HepG2 (cell line): ENCODE results near the gene RFTN1. TPM values are rescaled to one million over a fixed set of nuclear protein-coding genes. Genes with fewer than 3 reads are reported as not detected.

ENCODE experiments used
- ATAC-seq: fragments of 200-7000 bp; cut with Tn5 transposase; 3 replicates; pipeline ENCODE4 v1.9.1; 2020; ENCODE audit warnings: mild to moderate bottlenecking, moderate library complexity
- BruUV-seq: library from RNA; stranded (reverse); fragments of 400-500 nt; replicated peaks from 2 replicates; lab custom pipeline; 2021; lab: Mats Ljungman, UMichigan
- CTCF ChIA-PET: fragments of 300-600 bp; formaldehyde crosslinking; extraction: SDS; loops from one replicate; lab custom pipeline; 2021; ENCODE audit warnings: low total read pairs, inconsistent platforms, low intra/inter-chr PET ratio; lab: Yijun Ruan, JAX
- POLR2A ChIA-PET: fragments of 350-600 bp; sonication (Branson Sonifier 250); formaldehyde crosslinking; loops from one replicate; lab custom pipeline; 2020; ENCODE audit warnings: antibody characterized with exemption, inconsistent platforms; lab: Yijun Ruan, JAX
- DNase-seq: peaks from one replicate; pipeline ENCODE4 v3.0.0-alpha.2; 2015; ENCODE audit warnings: low spot score
- FAIRE-seq: peaks from 3 replicates; lab custom pipeline; 2011; peaks lifted over from hg19 to GRCh38; lab: Jason Lieb, UNC
- H2AFZ ChIP-seq: one replicate; pipeline ENCODE4 v1.6.1; 2011; ENCODE audit warnings: low read length, inconsistent platforms
- H3K27ac ChIP-seq: fragments of 300-600 bp; 3 replicates; pipeline ENCODE4 v1.8.0; 2011; ENCODE audit warnings: mixed run types, mild to moderate bottlenecking, mixed read lengths, low read length, inconsistent platforms; ENCODE audit not compliant: insufficient read depth; ENCODE audit errors: extremely low read length
- H3K27me3 ChIP-seq, 2 experiments: fragments of 200-600 bp in 1 of 2; 2 replicates in 1 of 2; 3 replicates in 1 of 2; pipeline versions ENCODE4 v1.6.0 to v1.8.0; 2011; ENCODE audit warnings: low read length in 2 of 2, mild to moderate bottlenecking in 2 of 2, moderate library complexity in 2 of 2, inconsistent platforms in 1 of 2; ENCODE audit not compliant: insufficient read depth in 2 of 2, control insufficient read depth in 1 of 2
- H3K36me3 ChIP-seq, 2 experiments: fragments of 200-600 bp in 1 of 2; replicated peaks in 1 of 2; 2 replicates in 1 of 2; 3 replicates in 1 of 2; pipeline versions ENCODE4 v1.5.1 to v1.8.0; 2011; ENCODE audit warnings: low read length in 2 of 2, inconsistent platforms in 1 of 2; ENCODE audit not compliant: insufficient read depth in 2 of 2, control insufficient read depth in 1 of 2
- H3K4me1 ChIP-seq: 2 replicates; pipeline ENCODE4 v1.5.1; 2012; ENCODE audit warnings: low read length, inconsistent platforms; ENCODE audit not compliant: insufficient read depth
- H3K4me2 ChIP-seq: 2 replicates; pipeline ENCODE4 v1.6.0; 2011; ENCODE audit warnings: low read depth, low read length, inconsistent platforms
- H3K4me3 ChIP-seq, 3 experiments: fragments of 200-600 bp in 1 of 3; sonication (generic), shearing (Covaris generic) in 1 of 3; replicated peaks in 1 of 3; 2 replicates each; pipeline ENCODE4 v1.5.1; 2011 to 2016; ENCODE audit warnings: low read length in 3 of 3, inconsistent platforms in 2 of 3, low read depth in 2 of 3, mild to moderate bottlenecking in 2 of 3, control low read depth in 1 of 3, mixed read lengths in 1 of 3; ENCODE audit not compliant: insufficient read depth in 1 of 3
- H3K79me2 ChIP-seq: one replicate; pipeline ENCODE4 v1.6.1; 2011; ENCODE audit warnings: low read length, inconsistent platforms; ENCODE audit not compliant: insufficient read depth
- H3K9ac ChIP-seq: 2 replicates; pipeline ENCODE4 v1.6.0; 2011; ENCODE audit warnings: mild to moderate bottlenecking, low read depth, low read length, inconsistent platforms; ENCODE audit not compliant: insufficient read depth
- H3K9me3 ChIP-seq: 2 replicates; pipeline ENCODE4 v1.5.1; 2012; ENCODE audit warnings: mild to moderate bottlenecking, low read length
- H4K20me1 ChIP-seq: 2 replicates; pipeline ENCODE4 v1.6.0; 2011; ENCODE audit warnings: inconsistent platforms, mild to moderate bottlenecking, low read length, moderate library complexity; ENCODE audit not compliant: insufficient read depth
- HNF1A ChIP-seq, 2 experiments: sonication (generic) in 1 of 2; formaldehyde crosslinking in 1 of 2; IDR thresholded peaks; 2 replicates each; pipeline versions ENCODE4 v1.4.0 to v1.6.1; 2016 to 2020; ENCODE audit warnings: borderline replicate concordance in 1 of 2, low read depth in 1 of 2, mild to moderate bottlenecking in 1 of 2, missing genetic modification reagents in 1 of 2
- KIAA2018 ChIP-seq: sonication (generic); formaldehyde crosslinking; IDR thresholded peaks from 2 replicates; pipeline ENCODE4 v1.5.0; 2020; ENCODE audit warnings: mild to moderate bottlenecking, missing genetic modification reagents, borderline replicate concordance
- NR1H2 ChIP-seq: sonication (generic); formaldehyde crosslinking; IDR thresholded peaks from 2 replicates; pipeline ENCODE4 v1.8.1; 2022; ENCODE audit warnings: low read depth, missing genetic modification reagents, borderline replicate concordance
- POLR2G ChIP-seq: fragments of 200-400 bp; formaldehyde crosslinking; IDR thresholded peaks from 2 replicates; pipeline ENCODE4 v1.6.1; 2018; ENCODE audit warnings: mild to moderate bottlenecking, low read depth, low read length, moderate library complexity
- REL ChIP-seq: sonication (generic); formaldehyde crosslinking; conservative IDR thresholded peaks from 2 replicates; pipeline ENCODE4 v1.8.0; 2022; ENCODE audit warnings: mild to moderate bottlenecking, missing genetic modification reagents, moderate library complexity
- SNRNP70 ChIP-seq: fragments of 200-400 bp; formaldehyde crosslinking; IDR thresholded peaks from 2 replicates; pipeline ENCODE4 v1.6.1; 2017; ENCODE audit warnings: mild to moderate bottlenecking, low read depth, low read length, moderate library complexity
- U2AF1 ChIP-seq: fragments of 200-400 bp; formaldehyde crosslinking; optimal IDR thresholded peaks from 2 replicates; pipeline ENCODE3; 2017; ENCODE audit warnings: mild to moderate bottlenecking, low read depth, low read length
- ZBTB1 ChIP-seq: sonication (generic); formaldehyde crosslinking; IDR thresholded peaks from 2 replicates; pipeline ENCODE4 v1.4.0; 2020; ENCODE audit warnings: missing genetic modification reagents, borderline replicate concordance
- ZNF207 ChIP-seq: fragments of 450-650 bp; IDR thresholded peaks from 2 replicates; pipeline ENCODE4 v1.6.1; 2016; ENCODE audit warnings: antibody characterized with exemption, borderline replicate concordance
- ZSCAN9 ChIP-seq: IDR thresholded peaks from 2 replicates; pipeline ENCODE4 v1.6.1; 2016; ENCODE audit warnings: borderline replicate concordance
- WGBS: methylation state at CpG from one replicate; pipeline ENCODE4 v1.1.6; 2017; ENCODE audit warnings: low lambda C conversion rate; 5-methylcytosine and 5-hydroxymethylcytosine counted together
- in situ Hi-C: cut with HindIII; loops from 2 replicates; pipeline ENCODE4 v1.10.0; 2017; ENCODE audit warnings: low pct_unique_long_range_greater_than_20kb; ENCODE audit not compliant: extremely low pct_ligation_motif_present
- intact Hi-C: fragments of 100-400 bp; cut with micrococcal nuclease; formaldehyde crosslinking; loops from one replicate; pipeline ENCODE4 v1.10.0; 2022; ENCODE audit not compliant: unreplicated experiment
- polyA plus RNA-seq, 8 experiments: library from polyadenylated mRNA; depleted of rRNA in 3 of 8; stranded (reverse) in 7 of 8; unstranded in 1 of 8; fragments of >200 nt; fragmentation: Illumina TruSeq in 4 of 8; extraction: Trizol in 4 of 8; gene quantifications; 2 replicates each; pipeline versions ENCODE4 v1.2.1 to v1.2.3, GENCODE V29; 2011 to 2016; ENCODE audit warnings: low read depth in 4 of 8, missing spikeins in 1 of 8, mixed read lengths in 1 of 8; ENCODE audit not compliant: insufficient read depth in 1 of 8
- total RNA-seq, 5 experiments: library from RNA; depleted of rRNA; stranded (reverse); fragments of >200 nt; fragmentation: Illumina TruSeq; extraction: Trizol; gene quantifications; 2 replicates each; pipeline ENCODE4 v1.2.3, GENCODE V29; 2016; ENCODE audit warnings: low read depth in 1 of 5
- TF ChIP-seq, protein P1 (sequence below): sonication (generic); formaldehyde crosslinking; IDR thresholded peaks from 2 replicates; pipeline ENCODE4 v1.5.1; 2020; ENCODE audit warnings: mild to moderate bottlenecking, missing genetic modification reagents, borderline replicate concordance

The RFTN1 gene
- total and polyA plus RNA-seq, 2 of the 13 experiments (the other 11 are each of a cell fraction or from before 2014, with no cell fraction given) = not detected

DNA sequence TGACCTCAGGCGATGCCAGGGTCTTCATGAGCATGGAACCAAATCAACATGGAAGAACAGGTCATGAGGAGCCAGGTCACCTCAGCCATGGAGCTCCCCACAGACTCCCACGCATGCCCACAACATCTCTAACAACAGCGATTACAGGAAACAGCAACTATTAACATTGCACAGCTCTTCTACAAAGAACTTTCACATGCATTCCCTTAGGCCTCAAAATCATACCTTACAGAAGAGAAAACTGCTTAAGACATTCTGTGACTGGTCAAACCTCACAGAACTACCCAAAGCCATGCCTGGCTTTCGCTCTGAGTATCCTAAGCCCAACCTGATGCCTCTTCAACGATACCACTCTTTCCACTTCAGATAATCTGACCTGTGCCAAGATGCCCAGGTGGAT is 130.7 kb downstream of the RFTN1 start:
- Histone ChIP-seq H3K9ac (no peak overlapping the region), H2AFZ (no peak overlapping the region), H3K4me2 (no peak overlapping the region), H3K4me1 (no peaks in the 10 kb centered on the region), H3K4me3 (no peak overlapping the region), H4K20me1 (no peaks in the 10 kb centered on the region), H3K36me3 (no peaks in the 10 kb centered on the region), H3K27ac (no peak overlapping the region), H3K9me3 (no peaks in the 10 kb centered on the region), H3K79me2 (no peaks in the 10 kb centered on the region), H3K27me3 (no peaks in the 10 kb centered on the region)
- FAIRE-seq (no peak), ATAC-seq (no peak), DNase-seq (no peak)
- ChIA-PET POLR2A (no interaction called here), CTCF (no interaction called here)
- in situ Hi-C loops (no loop called here), intact Hi-C loops (no loop called here)
- no TSS peak for BruUV-seq
- no peak for TF ChIP-seq ZBTB1
- TF ChIP-seq NR1H2 = no peak
- no peak for TF ChIP-seq POLR2G
- TF ChIP-seq HNF1A (IDR thresholded peaks at IDR 0.05; ENCODE audit: low read depth) = no peak
- no peak for TF ChIP-seq HNF1A (CRISPR knock-in tag; IDR thresholded peaks at IDR 0.05; ENCODE audit: borderline replicate concordance)
- no peak for TF ChIP-seq ZSCAN9 (CRISPR knock-in tag)
- TF ChIP-seq, protein P1, sequence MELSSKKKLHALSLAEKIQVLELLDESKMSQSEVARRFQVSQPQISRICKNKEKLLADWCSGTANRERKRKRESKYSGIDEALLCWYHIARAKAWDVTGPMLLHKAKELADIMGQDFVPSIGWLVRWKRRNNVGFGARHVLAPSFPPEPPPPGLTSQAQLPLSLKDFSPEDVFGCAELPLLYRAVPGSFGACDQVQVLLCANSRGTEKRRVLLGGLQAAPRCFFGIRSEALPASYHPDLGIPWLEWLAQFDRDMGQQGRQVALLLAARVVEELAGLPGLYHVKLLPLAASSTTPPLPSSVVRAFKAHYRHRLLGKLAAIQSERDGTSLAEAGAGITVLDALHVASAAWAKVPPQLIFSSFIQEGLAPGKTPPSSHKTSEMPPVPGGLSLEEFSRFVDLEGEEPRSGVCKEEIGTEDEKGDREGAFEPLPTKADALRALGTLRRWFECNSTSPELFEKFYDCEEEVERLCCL = no peak
- no peak for TF ChIP-seq SNRNP70
- TF ChIP-seq REL (CRISPR knock-in tag) = no peak
- no peak for TF ChIP-seq ZNF207
- no peak for TF ChIP-seq KIAA2018 (CRISPR knock-in tag)
- TF ChIP-seq U2AF1 = no peak
- WGBS = 81% methylated on average over 5 of the region's 5 CpGs
